Glomerular visceral epithelial cell (primary cell): ENCODE data around the gene PROSER2.
A peak's percentile ranks its signal among the peaks of the same experiment; 100 is the strongest.
"Not testable (repeated sequence)": the region's sequence is repeated elsewhere in the genome, so short reads cannot be mapped to it uniquely, and the experiment has no call there.

Experiments
- DNase-seq: peaks from one replicate; pipeline ENCODE4 v3.0.0-alpha.2; 2016; ENCODE audit errors: extremely low spot score

PROSER2 gene

DNA sequence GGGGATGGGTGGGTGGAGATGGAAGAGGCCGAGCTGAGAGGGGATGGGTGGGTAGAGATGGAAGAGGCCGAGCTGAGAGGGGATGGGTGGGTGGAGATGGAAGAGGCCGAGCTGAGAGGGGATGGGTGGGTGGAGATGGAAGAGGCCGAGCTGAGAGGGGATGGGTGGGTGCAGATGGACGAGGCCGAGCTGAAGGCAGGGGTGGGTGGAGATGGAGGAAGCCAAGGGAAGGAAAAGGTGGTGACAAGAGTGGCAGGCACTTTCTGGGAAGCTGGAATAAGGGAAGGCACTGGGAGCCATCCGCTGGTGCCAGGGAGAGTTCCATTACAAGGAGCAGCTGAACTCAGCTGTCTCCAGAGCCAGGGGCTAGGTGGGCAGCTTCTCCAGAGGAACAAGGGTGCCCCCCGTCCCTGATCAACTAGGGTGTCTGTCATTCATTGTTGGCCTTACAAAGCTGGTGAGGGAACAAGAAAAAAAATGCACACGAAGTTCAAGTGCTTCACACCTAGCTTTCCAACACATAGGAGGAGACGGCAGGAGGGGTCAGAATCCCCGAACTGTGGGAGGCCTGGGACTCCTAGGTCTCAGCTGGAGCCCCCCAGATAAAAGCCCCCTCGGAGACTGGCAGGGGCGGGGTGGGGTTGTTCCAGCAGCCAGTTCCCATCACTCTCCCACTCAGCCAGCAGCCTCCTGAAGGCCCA lies 62.4 kb downstream of the PROSER2 start:
- no peak for DNase-seq

DNA sequence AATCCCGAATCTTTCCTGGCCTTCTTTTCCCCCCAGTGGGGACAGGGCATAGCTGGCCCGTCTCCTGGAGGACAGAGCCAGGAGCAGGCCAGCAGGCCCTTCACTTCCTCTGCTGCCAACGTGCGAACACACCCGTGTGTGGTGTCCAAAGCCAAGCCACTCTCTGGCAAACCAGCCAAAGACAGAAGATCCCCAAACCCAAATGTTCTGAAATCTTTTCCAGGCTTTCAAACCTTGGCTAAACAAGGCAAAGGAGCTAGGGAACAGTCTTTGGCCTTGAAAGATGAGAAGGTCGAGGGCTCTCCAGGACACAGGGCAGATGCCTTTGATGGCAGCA lies 63.0 kb downstream of the PROSER2 start:
- no peak for DNase-seq

DNA sequence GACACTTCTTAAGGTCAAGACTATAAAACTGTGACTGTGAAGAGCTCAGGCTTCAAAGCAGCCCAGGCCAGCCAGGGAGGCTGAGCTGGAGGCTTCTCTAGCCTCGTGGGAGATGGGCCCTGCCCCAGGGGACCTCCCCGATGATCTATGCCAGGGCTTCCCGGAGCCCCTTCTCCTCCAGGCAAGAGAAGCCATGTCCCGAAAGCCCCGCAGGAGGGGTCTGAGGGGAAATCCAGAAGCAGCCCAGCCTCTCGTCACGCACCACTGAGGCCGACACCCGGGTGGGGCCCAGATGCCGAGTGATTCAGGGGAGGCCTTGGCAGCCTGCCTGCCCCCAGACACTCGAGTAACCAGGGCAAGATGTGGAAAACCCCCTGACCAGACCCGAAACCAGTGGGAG lies 63.7 kb downstream of the PROSER2 start:
- DNase-seq: peak; percentile 97

DNA sequence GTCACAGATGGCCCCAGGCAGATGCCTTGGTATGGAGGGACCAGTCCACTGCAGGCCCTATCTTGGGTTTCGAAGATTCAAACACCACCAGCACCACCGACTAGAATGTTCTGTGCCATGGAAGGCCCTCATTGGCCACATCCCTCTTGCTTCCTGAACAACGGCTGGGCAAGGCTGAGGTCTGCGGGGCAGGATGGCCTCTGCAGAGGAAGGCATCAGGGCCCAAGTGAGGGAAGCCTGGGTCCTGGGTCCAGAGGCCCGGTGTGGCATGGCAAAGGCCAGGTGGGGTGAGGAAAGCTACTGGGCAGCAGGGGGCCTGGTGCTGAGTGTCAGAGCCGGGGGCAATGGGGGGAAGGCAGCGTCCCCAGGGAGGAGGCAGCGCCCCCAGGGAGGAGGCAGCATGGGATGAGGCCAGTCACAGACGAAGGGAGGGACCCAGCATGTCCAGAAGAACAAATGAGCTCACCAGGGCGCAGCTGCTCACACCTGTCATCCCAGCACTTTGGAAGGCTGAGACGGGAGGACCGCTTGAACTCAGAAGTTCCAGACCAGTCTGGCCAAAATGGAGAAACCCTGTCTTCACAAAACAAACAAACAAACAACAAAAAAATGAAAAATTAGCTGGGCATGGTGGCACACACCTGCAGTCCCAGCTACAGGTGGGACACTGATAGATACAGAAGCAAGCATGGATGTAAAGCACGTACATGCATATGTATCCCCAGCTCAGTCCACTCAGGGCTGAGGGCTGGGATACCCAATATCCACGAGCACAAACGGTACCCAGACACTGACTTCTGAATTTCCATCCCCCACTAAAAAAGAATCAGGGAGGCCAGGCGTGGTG lies 64.4 kb downstream of the PROSER2 start:
- no peak for DNase-seq

DNA sequence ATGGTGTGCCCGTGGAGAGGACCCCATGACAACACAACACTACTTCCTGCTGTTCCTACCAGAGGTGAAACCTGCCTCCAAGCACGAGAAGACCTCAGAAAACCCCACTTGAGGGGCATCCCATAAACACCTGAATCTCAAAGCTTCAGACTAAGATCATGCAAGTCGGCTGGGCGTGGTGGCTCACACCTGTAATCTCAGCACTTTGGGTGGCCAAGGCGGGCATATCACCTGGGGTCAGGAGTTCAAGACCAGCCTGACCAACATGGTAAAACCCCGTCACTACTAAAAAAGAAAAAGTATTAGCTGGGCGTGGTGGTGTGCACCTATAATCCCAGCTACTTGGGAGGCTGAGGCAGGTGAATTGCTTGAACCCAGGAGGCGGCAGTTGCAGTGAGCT lies 66.1 kb downstream of the PROSER2 start:
- not testable (repeated sequence) for DNase-seq

DNA sequence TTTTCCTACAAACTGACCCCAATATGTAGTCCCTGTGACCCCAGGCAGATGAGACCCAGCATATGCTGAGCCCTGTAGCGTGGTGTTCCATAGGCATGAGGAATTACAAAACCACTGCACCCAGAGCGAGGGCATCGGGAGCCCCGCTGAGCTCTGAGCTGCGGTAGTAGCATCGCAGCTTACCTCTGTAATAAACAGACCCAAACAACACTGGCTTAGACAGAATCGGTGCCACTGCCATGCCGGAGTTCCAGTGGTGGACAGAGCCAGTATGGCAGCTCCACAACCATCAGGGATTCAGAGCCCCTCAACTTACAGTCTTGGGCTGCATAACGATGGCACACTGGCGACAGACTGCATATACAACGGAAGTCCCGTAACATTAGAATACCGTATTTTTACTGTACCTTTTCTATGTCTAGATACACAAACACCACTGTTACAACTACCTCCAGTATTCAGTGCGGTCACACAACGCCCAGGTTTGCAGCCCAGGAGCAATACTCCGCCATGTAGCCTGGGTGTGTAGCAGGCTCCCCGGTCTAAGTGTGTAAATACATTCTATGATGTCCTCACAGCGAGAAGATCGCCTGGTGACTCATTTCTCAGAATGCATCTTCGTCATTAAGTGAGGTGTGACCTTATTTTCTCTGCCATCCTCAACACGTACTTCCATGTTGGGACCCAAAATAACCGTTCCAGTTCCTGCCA lies 68.8 kb downstream of the PROSER2 start:
- no peak for DNase-seq

DNA sequence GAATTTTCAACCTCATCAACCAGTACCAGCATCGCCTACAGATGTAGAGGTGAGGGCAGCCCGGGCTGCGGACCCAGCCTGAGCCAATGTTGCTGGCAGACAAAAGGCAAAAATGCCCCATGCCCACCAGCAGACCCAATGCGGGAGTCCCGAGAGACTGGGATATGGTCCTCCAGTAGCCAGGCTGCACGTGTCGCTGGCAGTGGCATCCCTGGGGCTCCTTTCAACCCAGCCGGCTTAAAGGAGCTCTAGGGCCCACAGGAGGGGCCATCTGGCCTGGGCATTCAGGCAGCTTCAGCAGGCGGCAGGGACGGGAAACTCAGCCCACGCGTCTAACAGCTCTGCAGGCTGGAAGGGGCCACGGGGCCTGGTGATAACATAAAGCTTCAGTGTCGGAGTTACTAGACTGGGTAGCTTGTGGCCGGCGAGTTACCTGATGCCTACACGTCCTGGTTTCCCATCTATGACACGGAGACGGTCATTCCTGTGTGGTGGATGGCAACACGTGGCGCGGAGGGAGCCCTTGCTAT lies 70.7 kb downstream of the PROSER2 start:
- no peak for DNase-seq

DNA sequence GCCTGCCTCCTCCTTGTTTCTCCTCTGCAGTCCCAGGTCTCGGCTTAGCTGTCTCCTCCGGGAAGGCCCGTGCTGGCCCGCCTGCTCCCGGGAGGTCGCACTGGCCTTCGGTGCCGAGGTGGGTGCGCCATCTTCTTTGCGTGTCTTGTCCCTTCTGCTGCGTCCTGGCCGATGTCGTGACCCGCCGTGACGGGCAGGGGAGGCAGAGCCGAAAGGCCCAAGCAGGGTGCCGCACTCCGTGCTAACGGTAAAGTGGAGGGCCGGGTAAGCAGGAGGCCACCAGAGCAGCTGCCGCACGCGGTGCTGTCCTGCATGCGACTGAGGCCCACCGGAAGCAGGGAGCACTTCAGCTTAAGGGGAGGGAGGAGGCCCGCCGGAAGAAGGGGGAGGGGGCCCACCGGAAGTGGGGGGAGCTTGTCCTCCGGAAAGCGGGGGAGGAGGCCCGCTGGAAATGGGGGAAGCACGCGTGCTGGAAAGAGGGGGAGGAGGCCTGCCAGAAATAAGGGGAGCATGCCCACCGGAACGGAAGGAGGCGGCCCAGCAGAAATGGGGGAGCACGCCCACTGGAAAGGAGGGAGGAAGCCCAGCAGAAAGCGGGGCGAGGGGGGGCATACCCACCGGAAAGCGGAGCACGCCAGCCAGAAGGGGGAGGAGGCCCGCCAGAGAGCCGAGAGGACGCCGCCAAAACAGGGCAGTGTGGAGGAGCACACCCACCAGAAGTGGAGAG lies 71.4 kb downstream of the PROSER2 start:
- no peak for DNase-seq

DNA sequence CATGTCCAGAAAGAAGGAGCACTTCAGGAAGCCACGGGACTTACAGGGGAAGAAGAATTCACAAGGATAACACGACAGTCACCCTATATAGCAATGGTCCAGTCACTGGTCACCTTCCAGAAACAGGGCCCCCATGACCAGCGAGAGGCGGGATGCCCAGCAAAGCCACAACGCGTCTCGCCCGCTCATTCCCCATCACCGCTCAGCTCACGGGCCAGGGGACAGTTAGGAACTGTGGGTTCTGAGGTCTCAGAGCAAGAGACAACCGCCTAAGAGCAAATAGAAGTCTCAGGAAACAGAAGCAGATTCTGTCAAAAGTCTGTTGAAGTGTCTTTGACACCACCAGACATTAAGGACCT lies 71.9 kb downstream of the PROSER2 start:
- no peak for DNase-seq

DNA sequence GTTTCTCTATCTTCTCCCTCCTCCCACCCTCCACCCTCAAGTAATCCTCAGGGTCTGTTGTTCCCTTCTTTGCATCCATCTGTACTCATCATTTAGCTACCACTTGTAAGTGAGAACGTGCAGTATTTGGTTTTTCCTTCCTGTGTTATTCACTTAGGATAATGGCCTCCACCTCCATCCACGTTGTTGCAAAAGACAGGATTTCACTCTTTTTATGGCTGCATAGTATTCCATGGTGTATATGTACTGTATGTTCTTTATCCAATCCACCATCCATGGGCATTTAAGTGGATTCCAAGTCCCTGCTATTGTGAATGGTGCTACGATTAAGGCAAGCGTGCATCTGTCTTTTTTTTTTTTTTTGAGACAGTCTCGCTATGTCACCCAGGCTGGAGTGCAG lies 72.4 kb downstream of the PROSER2 start:
- no peak for DNase-seq

DNA sequence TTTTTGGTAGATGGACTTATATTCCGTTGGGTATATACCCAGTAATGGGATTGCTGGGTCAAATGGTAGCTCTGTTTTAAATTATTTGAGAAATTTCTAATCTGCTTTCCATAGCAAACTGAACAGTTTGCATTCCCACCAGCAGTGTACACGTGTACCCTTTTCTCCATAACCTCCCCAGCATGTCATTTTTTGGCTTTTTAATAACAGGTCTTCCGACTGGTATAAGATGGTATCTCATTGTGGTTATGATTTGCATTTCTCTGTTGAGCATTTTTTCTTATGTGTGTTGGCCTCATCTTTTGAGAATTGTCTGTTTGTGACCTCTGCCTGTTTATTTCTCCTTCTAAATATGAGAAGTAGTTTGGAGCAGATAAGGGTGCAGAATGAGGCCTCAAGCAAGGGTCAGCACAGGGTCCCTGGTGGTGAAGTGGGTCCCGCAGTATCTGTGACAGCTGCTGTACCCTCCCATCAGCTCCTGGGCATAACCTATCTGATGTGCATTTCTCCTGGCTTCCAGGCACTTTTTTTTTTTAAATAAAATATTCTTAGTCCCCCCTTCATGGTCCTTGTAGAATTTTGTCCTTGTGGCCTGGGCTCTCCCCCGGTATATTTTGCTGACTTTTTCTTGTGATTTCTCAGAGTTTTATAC lies 73.5 kb downstream of the PROSER2 start:
- no peak for DNase-seq

DNA sequence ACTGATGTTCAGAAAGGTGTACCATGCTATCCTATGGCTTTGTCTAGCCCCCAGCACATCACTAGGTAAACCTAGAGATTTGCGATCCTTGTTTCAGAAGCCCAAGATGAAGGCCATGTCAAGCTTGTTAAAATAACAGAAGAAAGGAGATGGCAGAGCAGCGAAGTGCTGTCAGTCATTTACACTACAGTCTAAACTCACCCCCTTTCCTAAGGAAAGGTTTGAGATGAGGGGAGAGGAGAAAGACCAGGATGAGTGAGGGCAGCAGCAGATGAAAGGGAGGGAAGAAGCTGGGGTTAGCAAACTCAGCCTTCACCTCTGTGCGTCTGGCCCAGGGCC lies 74.8 kb downstream of the PROSER2 start:
- DNase-seq: no peak

DNA sequence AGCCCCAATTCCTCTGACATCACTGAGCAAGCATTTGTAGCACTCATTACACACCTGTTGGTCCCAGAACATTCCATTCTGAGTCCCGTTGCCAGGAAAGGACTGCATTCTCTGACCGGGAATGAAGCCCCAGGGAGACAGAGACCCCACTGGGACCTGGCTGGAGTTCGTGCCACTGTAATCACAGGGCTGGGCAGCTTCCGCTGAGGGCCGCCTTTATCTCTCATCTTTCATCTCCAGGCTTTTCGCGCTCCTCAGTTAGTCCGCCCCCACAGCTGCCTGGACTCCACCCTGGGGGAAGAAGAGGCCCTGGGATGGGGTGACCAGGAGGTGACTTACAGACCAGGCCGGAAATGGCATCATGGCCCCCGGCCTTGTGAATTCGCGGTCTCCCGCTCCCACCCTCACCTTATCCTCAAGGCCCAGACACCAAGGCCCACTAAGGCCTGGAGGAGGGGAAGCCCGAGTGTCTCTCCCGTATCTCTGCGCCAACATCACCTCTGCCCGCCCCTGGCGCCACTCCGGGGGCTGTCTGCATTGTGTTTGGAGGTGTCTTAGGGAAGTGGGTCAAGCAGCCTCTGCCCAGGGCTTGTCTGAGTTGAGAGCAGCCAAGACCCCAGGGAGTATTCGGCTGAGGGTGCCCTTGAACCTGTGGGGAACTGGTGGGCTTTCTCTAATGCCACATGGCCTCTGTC lies 75.4 kb downstream of the PROSER2 start:
- peak; percentile 97 for DNase-seq

DNA sequence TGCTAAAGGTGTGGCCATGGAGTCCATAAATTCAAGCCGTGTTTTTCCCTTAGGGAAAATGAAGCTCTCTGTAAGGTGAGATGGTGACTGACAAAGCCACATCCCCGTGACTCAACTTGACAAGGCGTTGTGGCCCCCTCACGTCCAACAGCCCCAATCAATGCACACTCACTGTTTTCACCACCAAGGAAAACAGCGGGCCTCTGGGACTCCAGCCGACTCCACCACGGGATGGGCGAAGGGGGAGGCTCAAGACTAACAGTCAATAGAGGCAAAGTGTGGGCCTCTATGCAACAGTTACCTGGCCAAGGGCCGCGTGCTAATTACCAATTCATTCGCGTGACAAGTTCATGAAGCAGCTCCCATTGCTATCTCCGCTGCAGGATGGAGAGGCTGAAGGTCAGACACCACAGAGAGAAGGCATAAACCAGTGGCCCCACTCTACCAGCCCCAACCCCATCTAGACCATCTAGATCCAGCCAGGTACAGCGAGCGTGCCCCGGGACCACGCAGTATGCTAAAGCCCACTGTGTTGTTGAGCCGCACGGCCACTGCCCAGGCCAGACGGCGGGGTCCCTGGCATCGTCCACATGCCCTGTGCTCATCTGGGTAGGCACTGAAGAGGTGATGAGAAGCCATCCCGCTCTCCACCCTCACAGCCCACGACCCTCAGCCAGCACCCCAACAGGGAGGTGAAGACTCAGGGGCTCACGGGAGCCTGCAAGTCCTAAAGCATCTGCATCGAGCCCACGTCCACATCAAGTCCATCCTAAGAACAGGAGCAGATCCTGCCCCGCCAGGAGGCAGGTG lies 76.1 kb downstream of the PROSER2 start:
- DNase-seq: no peak

DNA sequence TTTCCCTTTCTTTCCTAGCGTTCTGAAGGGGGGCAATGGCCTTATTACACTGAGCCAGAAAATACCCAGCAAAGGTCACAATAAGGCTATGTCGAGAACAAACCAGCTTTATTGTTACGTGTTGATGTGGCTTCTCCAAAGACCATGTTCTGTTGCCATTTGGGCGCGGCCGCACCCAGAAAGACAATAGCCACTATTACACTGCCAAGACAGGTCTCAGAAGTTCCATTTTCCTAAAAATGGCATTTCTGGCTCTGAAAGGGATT lies 77.8 kb downstream of the PROSER2 start:
- DNase-seq: no peak

DNA sequence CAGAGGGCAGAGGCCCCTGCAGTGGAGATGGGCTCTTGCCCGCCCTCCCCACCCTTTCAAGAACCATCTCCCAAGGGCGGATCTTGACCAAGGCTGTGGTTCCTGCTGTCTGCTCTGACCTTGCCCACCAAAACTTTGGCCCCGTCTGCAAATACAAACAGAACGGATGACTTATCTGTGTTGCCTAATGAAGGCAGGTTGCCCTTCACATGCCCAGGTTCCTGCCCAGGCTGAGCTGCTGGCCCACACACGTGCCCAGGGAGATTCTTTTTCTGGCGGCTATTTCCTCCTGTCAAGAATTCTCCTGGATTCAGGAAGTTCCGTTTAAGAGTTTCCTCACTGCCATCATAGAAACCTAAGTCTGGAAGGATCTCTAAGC lies 78.3 kb downstream of the PROSER2 start:
- no peak for DNase-seq

DNA sequence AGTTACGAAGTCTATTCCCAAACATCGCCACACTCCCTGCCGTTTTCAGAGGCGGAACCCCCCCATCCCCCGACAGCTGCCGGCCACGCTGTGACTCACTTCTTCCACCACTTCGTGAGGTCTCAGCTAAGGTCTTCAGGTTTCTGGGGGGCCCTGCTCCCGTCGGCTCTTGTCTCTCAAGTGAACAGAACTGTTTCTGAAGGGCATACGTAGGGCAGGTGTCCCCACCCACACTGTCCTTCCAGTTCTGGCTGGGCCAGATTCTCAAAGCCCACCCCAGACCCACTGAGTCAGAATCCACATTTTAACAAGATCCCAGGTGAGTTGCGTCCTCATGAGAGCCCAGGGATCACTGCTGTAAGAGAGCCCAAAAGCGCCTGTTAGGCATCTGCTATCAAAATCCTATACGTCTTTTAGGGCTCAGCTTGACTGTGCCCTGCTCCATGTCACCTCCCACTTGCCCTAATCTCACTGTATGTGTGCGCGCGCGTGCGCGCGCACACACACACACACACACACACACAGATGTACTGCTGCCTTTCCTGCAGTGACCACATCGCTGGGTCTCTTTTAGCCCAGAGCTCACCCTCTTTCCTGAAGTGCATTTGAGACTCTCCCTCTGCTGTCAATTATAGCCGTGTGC lies 78.8 kb downstream of the PROSER2 start:
- no peak for DNase-seq

DNA sequence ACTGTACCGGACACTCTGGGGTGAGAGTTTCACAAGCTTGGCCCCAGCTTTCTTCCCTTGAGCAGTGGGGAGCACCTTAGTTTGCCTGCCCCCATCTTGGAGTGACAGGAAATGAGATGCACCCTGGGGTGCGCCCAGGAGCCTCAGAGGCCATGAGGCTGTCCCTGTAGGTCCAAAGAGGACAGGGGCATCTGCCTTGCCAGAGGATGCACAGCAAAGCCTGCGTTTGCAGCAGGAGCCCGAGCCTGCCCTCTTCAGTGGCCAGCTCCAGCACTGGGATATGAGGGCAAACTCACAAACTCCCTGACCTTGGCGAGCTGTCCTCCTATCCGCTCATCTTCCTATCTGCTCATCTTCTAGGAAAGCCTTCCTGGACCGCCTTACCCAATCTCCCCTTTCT lies 79.5 kb downstream of the PROSER2 start:
- no peak for DNase-seq

DNA sequence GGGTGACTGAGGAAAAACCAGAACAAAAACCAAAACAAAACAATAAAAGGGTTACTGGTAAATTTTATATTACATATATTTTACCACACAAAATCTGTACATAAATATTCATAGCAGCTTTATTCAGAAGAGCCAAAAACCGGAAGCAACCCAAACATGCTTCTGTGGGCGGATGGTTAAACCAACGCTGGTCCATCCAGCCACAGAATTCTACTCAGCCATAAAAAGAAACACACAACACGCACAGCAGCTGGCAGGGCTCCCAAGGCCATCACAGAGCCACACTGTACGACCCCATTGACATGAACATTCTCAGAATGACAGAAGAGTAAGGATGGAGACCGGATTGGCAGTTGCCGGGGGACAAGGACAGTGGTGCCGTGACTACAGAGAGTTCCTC lies 83.6 kb downstream of the PROSER2 start:
- DNase-seq: no peak

DNA sequence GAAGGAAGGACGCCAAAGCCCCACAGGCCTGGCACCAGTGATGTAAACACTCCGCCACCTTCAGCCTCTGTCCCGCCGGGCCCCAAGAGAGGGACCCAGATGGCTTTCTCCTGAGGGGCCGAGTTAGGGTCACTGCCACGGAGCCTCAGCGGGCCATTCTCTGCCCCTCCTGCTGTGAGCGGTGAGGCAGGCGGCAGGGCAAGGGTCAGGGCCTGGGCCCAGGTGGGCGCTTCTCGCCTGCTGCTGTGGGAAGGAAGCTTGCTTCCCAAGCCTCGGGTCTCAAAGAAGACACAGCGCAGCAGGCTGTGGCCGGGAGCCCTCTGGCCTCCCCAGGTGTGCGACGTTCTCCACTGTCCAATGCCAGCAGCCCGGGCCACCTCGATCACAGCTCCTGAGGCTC lies 84.8 kb downstream of the PROSER2 start:
- no peak for DNase-seq
